ENCODE measurements around the gene KRTAP2-1. TPM values are rescaled to one million over a fixed set of nuclear protein-coding genes. Genes with fewer than 3 reads are reported as not detected.
A peak's percentile ranks its signal among the peaks of the same experiment; 100 is the strongest.
"Not testable (repeated sequence)": the region's sequence is repeated elsewhere in the genome, so short reads cannot be mapped to it uniquely, and the experiment has no call there.

The KRTAP2-1 gene
- total RNA-seq, 1 donor from 2014 or later = not detected

- DNase-seq = no peak
- H3K4me1 ChIP-seq = no peaks in the 10 kb centered on the region
- H3K36me3 ChIP-seq = no peaks in the 10 kb centered on the region
- H3K4me3 ChIP-seq = no peak overlapping the region
- H3K9me3 ChIP-seq = no peaks in the 10 kb centered on the region
- intact Hi-C loops (cut with DNase I) = no loop called here
- ATAC-seq = no peak
- no peak overlapping the region for H3K27ac ChIP-seq
- peaks cover 12% of the 10 kb centered on the region for H3K27me3 ChIP-seq
- TF ChIP-seq CTCF (IDR thresholded peaks at IDR 0.05) = no peak
Measured at GRCh38 chr17:41064301-41064700, 17.2 kb upstream of the KRTAP2-1 start.

- peaks cover 12% of the 10 kb centered on the region for H3K27me3 ChIP-seq
- no peaks in the 10 kb centered on the region for H3K4me1 ChIP-seq
- H3K4me3 ChIP-seq = no peak overlapping the region
- DNase-seq (no peak), ATAC-seq (no peak)
- H3K36me3 ChIP-seq = no peaks in the 10 kb centered on the region
- H3K9me3 ChIP-seq = no peaks in the 10 kb centered on the region
- TF ChIP-seq CTCF (IDR thresholded peaks at IDR 0.05) = no peak
- intact Hi-C loops (cut with DNase I) = no loop called here
- no peak overlapping the region for H3K27ac ChIP-seq
Measured at GRCh38 chr17:41063449-41063848, 16.3 kb upstream of the KRTAP2-1 start.

GRCh38 chr17:41061964-41062363, 14.8 kb upstream of the KRTAP2-1 start:
- intact Hi-C loops (cut with DNase I) = no loop called here

GRCh38 chr17:41060052-41060604, 13.0 kb upstream of the KRTAP2-1 start, which contains the start of gene KRTAP2-3:
TSS of gene KRTAP2-3 (minus strand) at chr17:41060114. CDS start at chr17:41060050, 64 bp downstream.
- Histone ChIP-seq H3K36me3 (no peaks in the 10 kb centered on the region), H3K27me3 (peaks cover 12% of the 10 kb centered on the region), H3K4me1 (no peaks in the 10 kb centered on the region), H3K27ac (no peak within 1 kb of the TSS), H3K9me3 (no peaks in the 10 kb centered on the region), H3K4me3 (no peak within 1 kb of the TSS)
- no peak for TF ChIP-seq CTCF (IDR thresholded peaks at IDR 0.05)
- intact Hi-C loops (cut with DNase I) = no loop called here
- DNase-seq = no peak
- no peak for ATAC-seq

More at GRCh38 chr17:41061964-41062363, 14.8 kb upstream of the KRTAP2-1 start:
- DNase-seq = no peak
- Histone ChIP-seq H3K27me3 (peaks cover 12% of the 10 kb centered on the region), H3K27ac (no peak overlapping the region), H3K36me3 (no peaks in the 10 kb centered on the region), H3K9me3 (no peaks in the 10 kb centered on the region), H3K4me3 (no peak overlapping the region), H3K4me1 (no peaks in the 10 kb centered on the region)
- no peak for TF ChIP-seq CTCF (IDR thresholded peaks at IDR 0.05)
- no peak for ATAC-seq

DNA sequence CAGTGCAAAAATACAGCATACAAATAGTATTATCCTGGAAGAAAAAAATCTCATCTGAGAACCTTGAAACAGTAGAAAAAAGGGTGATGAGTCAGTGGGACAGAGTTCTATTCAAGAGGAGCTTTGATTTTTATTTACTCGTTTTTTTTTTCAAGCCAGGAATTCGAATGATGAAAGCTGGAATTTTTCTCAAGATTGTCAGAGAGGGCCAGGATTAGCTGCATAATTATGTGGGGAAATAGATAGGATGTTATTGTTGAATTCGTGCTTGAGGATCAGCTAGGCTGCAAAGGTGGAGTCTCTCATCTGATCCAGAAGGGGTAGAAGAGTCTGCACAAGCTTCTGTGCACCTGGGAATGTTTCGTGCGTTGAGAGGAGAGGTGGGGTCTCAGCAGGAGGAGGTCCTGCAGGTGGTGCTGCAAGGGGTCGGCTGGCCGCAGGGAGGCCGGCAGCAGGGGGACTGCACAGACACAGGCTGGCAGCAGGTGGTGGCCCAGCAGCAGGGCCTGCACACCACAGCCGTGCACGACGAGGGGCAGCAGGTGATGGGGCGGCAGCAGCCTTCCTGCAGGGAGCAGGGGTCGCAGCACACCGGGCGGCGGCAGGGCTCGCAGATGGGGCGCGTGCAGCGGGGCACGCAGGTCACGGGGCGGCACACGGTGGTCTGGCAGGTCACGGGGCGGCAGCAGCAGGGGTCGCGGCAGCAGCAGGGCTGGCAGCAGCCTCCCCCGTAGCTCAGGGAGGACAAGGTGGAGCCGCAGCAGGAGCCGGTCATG, 12.3 kb upstream of the KRTAP2-1 start:
- H3K4me1 ChIP-seq; intact Hi-C loops (cut with DNase I); H3K36me3 ChIP-seq; H3K9me3 ChIP-seq; DNase-seq; H3K27ac ChIP-seq; H3K4me3 ChIP-seq: not testable (repeated sequence)
- peaks cover 12% of the 10 kb centered on the region for H3K27me3 ChIP-seq
- ATAC-seq = peak; percentile 47

GRCh38 chr17:41058741-41059140, 11.6 kb upstream of the KRTAP2-1 start:
- peaks cover 12% of the 10 kb centered on the region for H3K27me3 ChIP-seq
- H3K4me3 ChIP-seq = no peak overlapping the region
- DNase-seq (no peak), ATAC-seq (no peak)
- intact Hi-C loops (cut with DNase I) = no loop called here
- H3K36me3 ChIP-seq = no peaks in the 10 kb centered on the region
- H3K4me1 ChIP-seq = no peaks in the 10 kb centered on the region
- TF ChIP-seq CTCF (IDR thresholded peaks at IDR 0.05) = no peak
- H3K27ac ChIP-seq = no peak overlapping the region
- no peaks in the 10 kb centered on the region for H3K9me3 ChIP-seq

Data from upper lobe of right lung (tissue), 1 donor.